K562 (cell line): Measurements from ENCODE around the gene RYR1. TPM values are rescaled to one million over a fixed set of nuclear protein-coding genes. Genes with fewer than 3 reads are reported as not detected.

Experiments used
- JUNB ChIP-seq: fragments of 450-650 bp; formaldehyde crosslinking; conservative IDR thresholded peaks from 2 replicates; pipeline ENCODE4 v1.4.0; 2020; ENCODE audit warnings: mild to moderate bottlenecking
- KDM1A ChIP-seq, 2 experiments: fragments of 450-650 bp; IDR thresholded peaks; 2 replicates each; pipeline ENCODE4 v1.6.1; 2016; ENCODE audit warnings: mild to moderate bottlenecking in 2 of 2
- KLF16 ChIP-seq: IDR thresholded peaks from 2 replicates; pipeline ENCODE4 v1.6.1; 2016; ENCODE audit warnings: antibody characterized with exemption
- MAX ChIP-seq: sonication (generic); formaldehyde crosslinking; IDR thresholded peaks from 2 replicates; pipeline ENCODE4 v1.9.0; 2022; ENCODE audit warnings: mild to moderate bottlenecking, missing genetic modification reagents
- MIER1 ChIP-seq: fragments of 450-650 bp; IDR thresholded peaks from 2 replicates; pipeline ENCODE4 v1.6.1; 2016; ENCODE audit warnings: antibody characterized with exemption, mild to moderate bottlenecking, low read depth
- NCOA6 ChIP-seq: fragments of 450-650 bp; IDR thresholded peaks from 2 replicates; pipeline ENCODE4 v1.6.1; 2017; ENCODE audit warnings: mild to moderate bottlenecking
- NR2C1 ChIP-seq, 2 experiments: fragments of 450-650 bp; IDR thresholded peaks; 2 replicates each; pipeline ENCODE4 v1.6.1; 2017; ENCODE audit warnings: mild to moderate bottlenecking in 2 of 2, antibody characterized with exemption in 1 of 2, inconsistent platforms in 1 of 2, missing compliant biosample characterization in 1 of 2, missing genetic modification characterization in 1 of 2
- REST ChIP-seq, 2 experiments: fragments of 450-650 bp; formaldehyde crosslinking in 1 of 2; IDR thresholded peaks; 2 replicates each; pipeline versions ENCODE4 v1.4.0 to v1.6.1; 2014 to 2020; ENCODE audit warnings: mild to moderate bottlenecking in 2 of 2, borderline replicate concordance in 1 of 2, low read depth in 1 of 2
- RFX1 ChIP-seq: fragments of 450-650 bp; IDR thresholded peaks from 2 replicates; pipeline ENCODE4 v1.6.1; 2016; ENCODE audit warnings: mild to moderate bottlenecking, moderate library complexity
- SOX6 ChIP-seq: fragments of 450-650 bp; IDR thresholded peaks from 2 replicates; pipeline ENCODE4 v1.6.1; 2014; ENCODE audit warnings: mild to moderate bottlenecking
- U2AF1 ChIP-seq: fragments of 200-400 bp; formaldehyde crosslinking; optimal IDR thresholded peaks from 2 replicates; pipeline ENCODE3; 2017; ENCODE audit warnings: mild to moderate bottlenecking, low read depth, low read length, moderate library complexity
- ZFP30 ChIP-seq: fragments of 250-450 bp; sonication (Bioruptor Pico); IDR thresholded peaks from 2 replicates; pipeline ENCODE4 v1.8.0; 2022; ENCODE audit warnings: moderate library complexity, mild to moderate bottlenecking, inconsistent platforms, borderline replicate concordance
- ZNF232 ChIP-seq: sonication (generic); formaldehyde crosslinking; IDR thresholded peaks from 2 replicates; pipeline ENCODE4 v1.8.0; 2022; ENCODE audit warnings: mild to moderate bottlenecking, missing genetic modification reagents
- ZNF436 ChIP-seq: fragments of 250-450, 450-650 bp; sonication (Bioruptor Pico); formaldehyde crosslinking; IDR thresholded peaks from 2 replicates; pipeline ENCODE4 v1.7.0; 2020; ENCODE audit warnings: mild to moderate bottlenecking
- ZNF644 ChIP-seq: fragments of 200-800 bp; sonication (Bioruptor generic); IDR thresholded peaks from 2 replicates; pipeline ENCODE4 v1.6.1; 2016; ENCODE audit warnings: low read depth, missing genetic modification characterization, missing compliant biosample characterization
- polyA plus RNA-seq, 8 experiments: library from polyadenylated mRNA; depleted of rRNA in 4 of 8; stranded (reverse) in 5 of 8; unstranded in 3 of 8; fragments of >200 nt; fragmentation: Nextera tagmentation in 2 of 8; fragmentation: Illumina TruSeq in 1 of 8; extraction: Ambion mirVana in 2 of 8; extraction: Trizol in 1 of 8; gene quantifications; 2 replicates each; pipeline versions ENCODE4 v1.2.1 to v1.2.3, GENCODE V29; 2011 to 2014; ENCODE audit warnings: inconsistent platforms in 1 of 8, missing spikeins in 1 of 8
- total RNA-seq, 7 experiments: library from RNA; depleted of rRNA in 6 of 7; stranded (reverse); fragments of >200 nt in 6 of 7; fragmentation: Illumina TruSeq in 2 of 7; extraction: Trizol in 2 of 7; gene quantifications; 2 replicates each; pipeline versions ENCODE4 v1.2.1 to v1.2.3, GENCODE V29; 2011 to 2021; ENCODE audit warnings: low replicate concordance in 1 of 7
- TF ChIP-seq, protein P1 (sequence below): sonication (generic); formaldehyde crosslinking; IDR thresholded peaks from 2 replicates; pipeline ENCODE4 v1.8.0; 2022; ENCODE audit warnings: mild to moderate bottlenecking, missing genetic modification reagents
- TF ChIP-seq, protein P2 (sequence below): fragments of 450-650 bp; IDR thresholded peaks from 2 replicates; pipeline ENCODE4 v1.6.1; 2016; ENCODE audit warnings: missing biosample characterization, missing genetic modification characterization

The RYR1 gene
- total and polyA plus RNA-seq, 9 of the 15 experiments (the other 6 are each of a cell fraction or from before 2014, with no cell fraction given): 0.11 to 7.4 (median 3.7) TPM

GRCh38 chr19:38514812-38515633 lies 81.5 kb downstream of the RYR1 start (continued):
- TF ChIP-seq, protein P1, sequence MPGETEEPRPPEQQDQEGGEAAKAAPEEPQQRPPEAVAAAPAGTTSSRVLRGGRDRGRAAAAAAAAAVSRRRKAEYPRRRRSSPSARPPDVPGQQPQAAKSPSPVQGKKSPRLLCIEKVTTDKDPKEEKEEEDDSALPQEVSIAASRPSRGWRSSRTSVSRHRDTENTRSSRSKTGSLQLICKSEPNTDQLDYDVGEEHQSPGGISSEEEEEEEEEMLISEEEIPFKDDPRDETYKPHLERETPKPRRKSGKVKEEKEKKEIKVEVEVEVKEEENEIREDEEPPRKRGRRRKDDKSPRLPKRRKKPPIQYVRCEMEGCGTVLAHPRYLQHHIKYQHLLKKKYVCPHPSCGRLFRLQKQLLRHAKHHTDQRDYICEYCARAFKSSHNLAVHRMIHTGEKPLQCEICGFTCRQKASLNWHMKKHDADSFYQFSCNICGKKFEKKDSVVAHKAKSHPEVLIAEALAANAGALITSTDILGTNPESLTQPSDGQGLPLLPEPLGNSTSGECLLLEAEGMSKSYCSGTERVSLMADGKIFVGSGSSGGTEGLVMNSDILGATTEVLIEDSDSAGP (CRISPR knock-in tag): no peak
- no peak for TF ChIP-seq RFX1
- TF ChIP-seq MIER1: no peak
- no peak for TF ChIP-seq MAX (CRISPR knock-in tag)
- TF ChIP-seq ZFP30 (CRISPR knock-in tag): no peak
- TF ChIP-seq, protein P2, sequence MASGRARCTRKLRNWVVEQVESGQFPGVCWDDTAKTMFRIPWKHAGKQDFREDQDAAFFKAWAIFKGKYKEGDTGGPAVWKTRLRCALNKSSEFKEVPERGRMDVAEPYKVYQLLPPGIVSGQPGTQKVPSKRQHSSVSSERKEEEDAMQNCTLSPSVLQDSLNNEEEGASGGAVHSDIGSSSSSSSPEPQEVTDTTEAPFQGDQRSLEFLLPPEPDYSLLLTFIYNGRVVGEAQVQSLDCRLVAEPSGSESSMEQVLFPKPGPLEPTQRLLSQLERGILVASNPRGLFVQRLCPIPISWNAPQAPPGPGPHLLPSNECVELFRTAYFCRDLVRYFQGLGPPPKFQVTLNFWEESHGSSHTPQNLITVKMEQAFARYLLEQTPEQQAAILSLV (tag): no peak
- no peak for TF ChIP-seq JUNB (CRISPR knock-in tag)
- TF ChIP-seq ZNF232 (CRISPR knock-in tag): no peak
- peak; percentile 27; the same call in 1 of the 2 replicates for TF ChIP-seq KLF16
- TF ChIP-seq NCOA6: no peak
- TF ChIP-seq SOX6: no peak
- no peak for TF ChIP-seq NR2C1 (IDR thresholded peaks at IDR 0.05)
- no peak for TF ChIP-seq NR2C1 (tag; IDR thresholded peaks at IDR 0.05)
- TF ChIP-seq KDM1A (IDR thresholded peaks at IDR 0.05): no peak
- no peak for TF ChIP-seq ZNF644 (tag)
- TF ChIP-seq ZNF436 (CRISPR knock-in tag): no peak
- peak; percentile 76 for TF ChIP-seq REST (IDR thresholded peaks at IDR 0.05; ENCODE audit: borderline replicate concordance)
- TF ChIP-seq REST (CRISPR knock-in tag; IDR thresholded peaks at IDR 0.05; ENCODE audit: low read depth): no peak
- TF ChIP-seq U2AF1: no peak
